Upper lobe of left lung (tissue), 6 donors: Measurements from ENCODE around the gene KL. TPM values are rescaled to one million over a fixed set of nuclear protein-coding genes. Genes with fewer than 3 reads are reported as not detected.

Experiments used
- ATAC-seq, 2 donors: fragments of 200-7000 bp; cut with Tn5 transposase; one replicate each; pipeline ENCODE4 v1.9.1; 2022; ENCODE audit warnings: mild to moderate bottlenecking in 2 of 2, moderate library complexity in 2 of 2; ENCODE audit not compliant: low FRiP score in 2 of 2
- DNase-seq, 2 donors: peaks; one replicate each; pipeline ENCODE4 v3.0.0-alpha.2; 2019 to 2020
- H3K27ac ChIP-seq, 4 donors: fragments of 200-600 bp; sonication (generic); one replicate each; pipeline ENCODE4 v1.5.1; 2016 to 2019
- H3K27me3 ChIP-seq, 4 donors: fragments of 200-600 bp; sonication (generic); one replicate each; pipeline ENCODE4 v1.5.1; 2017 to 2019
- H3K36me3 ChIP-seq, 4 donors: fragments of 200-600 bp; sonication (generic); one replicate each; pipeline ENCODE4 v1.5.1; 2016 to 2019
- H3K4me1 ChIP-seq, 4 donors: fragments of 200-600 bp; sonication (generic); one replicate each; pipeline ENCODE4 v1.5.1; 2018 to 2019
- H3K4me3 ChIP-seq, 4 donors: fragments of 200-600 bp; sonication (generic); one replicate each; pipeline ENCODE4 v1.5.1; 2017 to 2019; ENCODE audit warnings: mild to moderate bottlenecking in 2 of 4, moderate library complexity in 1 of 4
- H3K9me3 ChIP-seq, 4 donors: fragments of 200-600 bp; sonication (generic); one replicate each; pipeline ENCODE4 v1.5.1; 2018 to 2019
- EP300 ChIP-seq, 4 donors: sonication (generic); formaldehyde crosslinking; IDR thresholded peaks; one replicate each; pipeline ENCODE4 v1.5.1; 2017; ENCODE audit warnings: antibody characterized with exemption in 4 of 4, control low read depth in 2 of 4
- POLR2A ChIP-seq, 4 donors: fragments of 450-650 bp; IDR thresholded peaks; one replicate each; pipeline ENCODE4 v1.5.1; 2016 to 2017; ENCODE audit warnings: antibody characterized with exemption in 4 of 4, mild to moderate bottlenecking in 2 of 4
- POLR2AphosphoS5 ChIP-seq, 2 donors: sonication (generic); formaldehyde crosslinking; IDR thresholded peaks; one replicate each; pipeline ENCODE4 v1.5.1; 2017; ENCODE audit warnings: antibody characterized with exemption in 2 of 2
- WGBS, 2 donors: methylation state at CpG; one replicate each; pipeline ENCODE4 v1.1.5; 2017 to 2018; 5-methylcytosine and 5-hydroxymethylcytosine counted together
- total RNA-seq, 6 donors: library from RNA; depleted of rRNA in 4 of 6; stranded (reverse); fragments of >200 nt in 4 of 6; gene quantifications; one replicate each; pipeline versions ENCODE4 v1.1.0 to v1.2.1, GENCODE V29; 2016 to 2021
- TF ChIP-seq, protein P1 (sequence below), 6 experiments: fragments of 450-650 bp in 4 of 6; fragments of 200-600 bp in 2 of 6; sonication (generic) in 2 of 6; IDR thresholded peaks; one replicate each; pipeline ENCODE4 v1.5.1; 2016 to 2019; ENCODE audit warnings: antibody characterized with exemption in 6 of 6
- donor health status: DM: no; HTN: no; CAD: no; lungs with moderate emphysema.
- donor health status: DM: no; HTN: yes; CAD: no; lungs with severe emphysema.

The KL gene
- total RNA-seq, 6 donors from 2014 or later, result 4.7 to 11.2 (median 7.7) TPM

- no peak for ATAC-seq
- TF ChIP-seq EP300 (IDR thresholded peaks at IDR 0.05) (no peak), POLR2AphosphoS5 (IDR thresholded peaks at IDR 0.05) (no peak), POLR2A (IDR thresholded peaks at IDR 0.05) (no peak)
- TF ChIP-seq, protein P1, sequence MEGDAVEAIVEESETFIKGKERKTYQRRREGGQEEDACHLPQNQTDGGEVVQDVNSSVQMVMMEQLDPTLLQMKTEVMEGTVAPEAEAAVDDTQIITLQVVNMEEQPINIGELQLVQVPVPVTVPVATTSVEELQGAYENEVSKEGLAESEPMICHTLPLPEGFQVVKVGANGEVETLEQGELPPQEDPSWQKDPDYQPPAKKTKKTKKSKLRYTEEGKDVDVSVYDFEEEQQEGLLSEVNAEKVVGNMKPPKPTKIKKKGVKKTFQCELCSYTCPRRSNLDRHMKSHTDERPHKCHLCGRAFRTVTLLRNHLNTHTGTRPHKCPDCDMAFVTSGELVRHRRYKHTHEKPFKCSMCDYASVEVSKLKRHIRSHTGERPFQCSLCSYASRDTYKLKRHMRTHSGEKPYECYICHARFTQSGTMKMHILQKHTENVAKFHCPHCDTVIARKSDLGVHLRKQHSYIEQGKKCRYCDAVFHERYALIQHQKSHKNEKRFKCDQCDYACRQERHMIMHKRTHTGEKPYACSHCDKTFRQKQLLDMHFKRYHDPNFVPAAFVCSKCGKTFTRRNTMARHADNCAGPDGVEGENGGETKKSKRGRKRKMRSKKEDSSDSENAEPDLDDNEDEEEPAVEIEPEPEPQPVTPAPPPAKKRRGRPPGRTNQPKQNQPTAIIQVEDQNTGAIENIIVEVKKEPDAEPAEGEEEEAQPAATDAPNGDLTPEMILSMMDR (IDR thresholded peaks at IDR 0.05), result no peak
- 78 to 82% methylated on average over 7 of the region's 7 CpGs for WGBS, 2 donors
- Histone ChIP-seq H3K4me3 (no peak overlapping the region), H3K27ac (no peak overlapping the region), H3K36me3 (no peaks in the 10 kb centered on the region), H3K9me3 (no peaks in the 10 kb centered on the region), H3K27me3 (no peaks in the 10 kb centered on the region), H3K4me1 (no peaks in the 10 kb centered on the region)
- DNase-seq, result no peak
Observed at GRCh38 chr13:32976056-32976805, 40.0 kb upstream of the KL start.

DNA sequence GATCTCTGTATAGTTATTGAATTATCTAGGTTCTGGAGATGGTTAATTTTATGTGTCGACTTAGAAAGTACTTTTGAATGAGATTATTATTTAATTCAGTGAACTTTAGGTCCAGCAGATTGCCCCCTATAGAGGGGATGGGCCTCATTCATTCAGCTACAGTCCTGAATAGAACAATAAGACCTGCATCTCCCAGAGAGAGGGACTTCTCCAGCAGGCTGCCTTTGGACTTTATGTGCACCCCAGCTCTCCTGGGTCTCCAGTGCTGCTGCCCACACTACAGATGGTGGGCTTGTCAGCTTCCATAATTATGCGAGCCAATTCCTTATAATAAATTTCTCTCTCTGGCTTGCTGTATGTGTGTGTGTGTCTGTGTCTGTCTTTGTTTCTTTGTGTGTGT is 39.3 kb upstream of the KL start:
- ATAC-seq, result no peak

GRCh38 chr13:32977321-32977720 is 38.9 kb upstream of the KL start:
- Histone ChIP-seq H3K36me3 (no peaks in the 10 kb centered on the region), H3K27ac (no peak overlapping the region), H3K9me3 (no peaks in the 10 kb centered on the region), H3K4me3 (no peak overlapping the region), H3K4me1 (no peaks in the 10 kb centered on the region), H3K27me3 (no peaks in the 10 kb centered on the region)
- no peak for DNase-seq
- TF ChIP-seq EP300 (IDR thresholded peaks at IDR 0.05) (no peak), POLR2AphosphoS5 (IDR thresholded peaks at IDR 0.05) (no peak), POLR2A (IDR thresholded peaks at IDR 0.05) (no peak)
- TF ChIP-seq, protein P1 (IDR thresholded peaks at IDR 0.05), result no peak
- WGBS, 2 donors, result 84% methylated on average over 7 of the region's 7 CpGs
- no peak for ATAC-seq

More for the DNA sequence above, 39.3 kb upstream of the KL start:
- Histone ChIP-seq H3K4me1 (no peaks in the 10 kb centered on the region), H3K27ac (no peak overlapping the region), H3K9me3 (no peaks in the 10 kb centered on the region), H3K27me3 (no peaks in the 10 kb centered on the region), H3K4me3 (no peak overlapping the region), H3K36me3 (no peaks in the 10 kb centered on the region)
- WGBS, 2 donors, result 93 to 100% methylated on average over 2 of the region's 2 CpGs
- DNase-seq, result no peak
- TF ChIP-seq, protein P1 (IDR thresholded peaks at IDR 0.05), result no peak
- TF ChIP-seq POLR2AphosphoS5 (IDR thresholded peaks at IDR 0.05) (no peak), POLR2A (IDR thresholded peaks at IDR 0.05) (no peak), EP300 (IDR thresholded peaks at IDR 0.05) (no peak)

GRCh38 chr13:32978278-32978677 is 37.9 kb upstream of the KL start:
- no peak for DNase-seq
- no peaks in the 10 kb centered on the region for H3K27me3 ChIP-seq
- 84 to 93% methylated on average over 4 of the region's 4 CpGs for WGBS, 2 donors
- no peak overlapping the region for H3K4me3 ChIP-seq
- ATAC-seq, result no peak
- TF ChIP-seq POLR2A (IDR thresholded peaks at IDR 0.05), result no peak
- no peak for TF ChIP-seq EP300 (IDR thresholded peaks at IDR 0.05)
- TF ChIP-seq POLR2AphosphoS5 (IDR thresholded peaks at IDR 0.05), result no peak
- TF ChIP-seq, protein P1 (IDR thresholded peaks at IDR 0.05), result no peak
- H3K27ac ChIP-seq, result no peak overlapping the region
- H3K4me1 ChIP-seq, result no peaks in the 10 kb centered on the region
- H3K36me3 ChIP-seq, result no peaks in the 10 kb centered on the region
- no peaks in the 10 kb centered on the region for H3K9me3 ChIP-seq

DNA sequence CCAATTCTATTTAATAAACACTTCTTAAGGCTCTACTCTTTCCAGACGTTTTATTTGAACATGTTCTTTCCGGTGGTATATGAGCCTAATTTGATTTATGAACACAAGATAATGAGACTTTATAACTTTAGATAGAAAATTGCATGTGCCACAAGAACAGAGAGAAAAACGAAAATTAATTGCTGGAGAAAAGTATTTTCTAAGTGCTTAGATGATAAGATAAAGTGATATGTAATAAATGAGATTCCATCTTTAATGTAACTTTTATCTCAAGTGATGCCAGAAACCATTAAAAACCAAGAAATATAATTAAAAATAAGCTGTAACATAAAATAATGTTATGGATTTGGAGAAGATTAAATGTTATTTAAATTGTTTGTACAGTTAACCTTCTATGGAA is 33.2 kb upstream of the KL start:
- H3K4me1 ChIP-seq, result no peaks in the 10 kb centered on the region
- 62 to 66% methylated on average over 3 of the region's 3 CpGs for WGBS, 2 donors
- no peaks in the 10 kb centered on the region for H3K9me3 ChIP-seq
- H3K27me3 ChIP-seq, result no peaks in the 10 kb centered on the region
- no peaks in the 10 kb centered on the region for H3K36me3 ChIP-seq
- ATAC-seq (no peak), DNase-seq (no peak)
- TF ChIP-seq, protein P1 (IDR thresholded peaks at IDR 0.05), result no peak
- no peak for TF ChIP-seq EP300 (IDR thresholded peaks at IDR 0.05)
- no peak for TF ChIP-seq POLR2A (IDR thresholded peaks at IDR 0.05)
- no peak for TF ChIP-seq POLR2AphosphoS5 (IDR thresholded peaks at IDR 0.05)
- H3K27ac ChIP-seq, result no peak overlapping the region
- no peak overlapping the region for H3K4me3 ChIP-seq
